ENCODE data around the gene TEC.

The TEC gene

GRCh38 chr4:48122756-48123155 lies 146.9 kb downstream of the TEC start:
- no peak for TF ChIP-seq EZH2phosphoT487 (IDR thresholded peaks at IDR 0.05; ENCODE audit: borderline replicate concordance)
- Histone ChIP-seq H3K36me3 (ENCODE audit: insufficient read depth, low read length) (no peaks in the 10 kb centered on the region), H2AFZ (ENCODE audit: low read length) (no peak overlapping the region), H3F3A (ENCODE audit: low read depth) (no peaks in the 10 kb centered on the region), H4K20me1 (ENCODE audit: insufficient read depth, low read length, poor library complexity, severe bottlenecking) (no peaks in the 10 kb centered on the region), H3K9me3 (ENCODE audit: insufficient read depth, low read depth, low read length) (no peaks in the 10 kb centered on the region), H3K9me2 (replicated peaks; ENCODE audit: low read depth, low read length) (no peaks in the 10 kb centered on the region), H3K4me3 (ENCODE audit: low read length, poor library complexity, severe bottlenecking) (no peak overlapping the region), H3K4me1 (ENCODE audit: insufficient read depth, low read length, poor library complexity, severe bottlenecking) (peaks cover 13% of the 10 kb centered on the region), H3K4me2 (ENCODE audit: low read depth, low read length, poor library complexity, severe bottlenecking) (no peak overlapping the region), H3K27me3 (ENCODE audit: insufficient read depth, low read length, poor library complexity, severe bottlenecking) (no peaks in the 10 kb centered on the region), H3K9ac (ENCODE audit: low read depth, low read length, poor library complexity, severe bottlenecking) (no peak overlapping the region), H3K79me2 (ENCODE audit: insufficient read depth, low read length) (no peaks in the 10 kb centered on the region)

- H3K4me3 ChIP-seq (ENCODE audit: low read length, poor library complexity, severe bottlenecking), result no peak overlapping the region
- no peak overlapping the region for H2AFZ ChIP-seq (ENCODE audit: low read length)
- H3K27me3 ChIP-seq (ENCODE audit: insufficient read depth, low read length, poor library complexity, severe bottlenecking), result no peaks in the 10 kb centered on the region
- H3K9ac ChIP-seq (ENCODE audit: low read depth, low read length, poor library complexity, severe bottlenecking), result no peak overlapping the region
- no peaks in the 10 kb centered on the region for H3F3A ChIP-seq (ENCODE audit: low read depth)
- no peak for TF ChIP-seq CTCF (conservative IDR thresholded peaks at IDR 0.05; ENCODE audit: low read length)
- TF ChIP-seq EZH2phosphoT487 (IDR thresholded peaks at IDR 0.05; ENCODE audit: borderline replicate concordance), result no peak
- no peaks in the 10 kb centered on the region for H3K36me3 ChIP-seq (ENCODE audit: insufficient read depth, low read length)
- H3K4me2 ChIP-seq (ENCODE audit: low read depth, low read length, poor library complexity, severe bottlenecking), result no peak overlapping the region
- no peaks in the 10 kb centered on the region for H3K9me3 ChIP-seq (ENCODE audit: insufficient read depth, low read depth, low read length)
- no peaks in the 10 kb centered on the region for H3K9me2 ChIP-seq (replicated peaks; ENCODE audit: low read depth, low read length)
- peaks cover 22% of the 10 kb centered on the region for H3K4me1 ChIP-seq (ENCODE audit: insufficient read depth, low read length, poor library complexity, severe bottlenecking)
- no peaks in the 10 kb centered on the region for H4K20me1 ChIP-seq (ENCODE audit: insufficient read depth, low read length, poor library complexity, severe bottlenecking)
- no peaks in the 10 kb centered on the region for H3K79me2 ChIP-seq (ENCODE audit: insufficient read depth, low read length)
These were observed 148.5 kb downstream of the TEC start for GRCh38 chr4:48121180-48121579.

GRCh38 chr4:48120132-48120531 lies 149.5 kb downstream of the TEC start:
- Histone ChIP-seq H2AFZ (ENCODE audit: low read length) (no peak overlapping the region), H3K36me3 (ENCODE audit: insufficient read depth, low read length) (no peaks in the 10 kb centered on the region), H3F3A (ENCODE audit: low read depth) (no peaks in the 10 kb centered on the region), H3K9ac (ENCODE audit: low read depth, low read length, poor library complexity, severe bottlenecking) (no peak overlapping the region), H3K4me3 (ENCODE audit: low read length, poor library complexity, severe bottlenecking) (no peak overlapping the region), H3K4me1 (ENCODE audit: insufficient read depth, low read length, poor library complexity, severe bottlenecking) (peaks cover 22% of the 10 kb centered on the region), H3K9me2 (replicated peaks; ENCODE audit: low read depth, low read length) (no peaks in the 10 kb centered on the region), H3K27me3 (ENCODE audit: insufficient read depth, low read length, poor library complexity, severe bottlenecking) (no peaks in the 10 kb centered on the region), H4K20me1 (ENCODE audit: insufficient read depth, low read length, poor library complexity, severe bottlenecking) (no peaks in the 10 kb centered on the region), H3K9me3 (ENCODE audit: insufficient read depth, low read depth, low read length) (no peaks in the 10 kb centered on the region), H3K79me2 (ENCODE audit: insufficient read depth, low read length) (no peaks in the 10 kb centered on the region), H3K4me2 (ENCODE audit: low read depth, low read length, poor library complexity, severe bottlenecking) (no peak overlapping the region)
- no peak for TF ChIP-seq CTCF (conservative IDR thresholded peaks at IDR 0.05; ENCODE audit: low read length)

DNA sequence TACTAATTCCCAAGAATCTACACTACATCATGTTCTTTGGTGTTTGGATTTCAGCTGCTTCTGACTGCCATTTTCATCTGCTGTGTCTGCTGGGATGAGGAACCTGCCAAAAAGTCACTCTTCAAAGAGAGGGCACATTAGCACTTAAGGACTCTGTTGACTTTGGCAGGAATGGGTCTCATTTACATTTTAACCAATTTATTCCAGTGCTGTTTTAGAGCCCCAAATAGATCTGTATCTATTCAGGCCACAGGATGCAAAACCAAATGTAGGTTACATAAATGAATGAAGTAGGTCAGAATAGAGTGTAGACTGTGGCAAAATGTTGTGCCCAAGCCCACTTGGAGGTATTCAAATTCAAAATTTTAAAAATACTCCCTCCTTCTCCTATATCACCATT lies 150.0 kb downstream of the TEC start:
- H3K4me3 ChIP-seq (ENCODE audit: low read length, poor library complexity, severe bottlenecking), result no peak overlapping the region
- H4K20me1 ChIP-seq (ENCODE audit: insufficient read depth, low read length, poor library complexity, severe bottlenecking), result no peaks in the 10 kb centered on the region
- H3K4me2 ChIP-seq (ENCODE audit: low read depth, low read length, poor library complexity, severe bottlenecking), result no peak overlapping the region
- no peaks in the 10 kb centered on the region for H3K27me3 ChIP-seq (ENCODE audit: insufficient read depth, low read length, poor library complexity, severe bottlenecking)
- no peaks in the 10 kb centered on the region for H3K9me2 ChIP-seq (replicated peaks; ENCODE audit: low read depth, low read length)
- no peaks in the 10 kb centered on the region for H3F3A ChIP-seq (ENCODE audit: low read depth)
- peaks cover 23% of the 10 kb centered on the region for H3K4me1 ChIP-seq (ENCODE audit: insufficient read depth, low read length, poor library complexity, severe bottlenecking)
- H3K36me3 ChIP-seq (ENCODE audit: insufficient read depth, low read length), result no peaks in the 10 kb centered on the region
- H2AFZ ChIP-seq (ENCODE audit: low read length), result no peak overlapping the region
- no peaks in the 10 kb centered on the region for H3K9me3 ChIP-seq (ENCODE audit: insufficient read depth, low read depth, low read length)
- no peaks in the 10 kb centered on the region for H3K79me2 ChIP-seq (ENCODE audit: insufficient read depth, low read length)
- TF ChIP-seq EZH2phosphoT487 (IDR thresholded peaks at IDR 0.05; ENCODE audit: borderline replicate concordance), result no peak
- no peak for TF ChIP-seq CTCF (conservative IDR thresholded peaks at IDR 0.05; ENCODE audit: low read length)
- H3K9ac ChIP-seq (ENCODE audit: low read depth, low read length, poor library complexity, severe bottlenecking), result no peak overlapping the region

Data from Loucy (cell line).